Cardiac muscle cell (in vitro differentiated cells and primary cell): ENCODE results near the gene NEGR1. TPM values are rescaled to one million over a fixed set of nuclear protein-coding genes. Genes with fewer than 3 reads are reported as not detected.

Experiments used
- DNase-seq, 2 donors: peaks; one replicate each; pipeline versions ENCODE4 v3.0.0 to v3.0.0-alpha.2; 2010 to 2017; ENCODE audit warnings: low read depth in 1 of 2, low spot score in 1 of 2
- H3K27ac ChIP-seq: fragments of 200-600 bp; sonication (generic); 2 replicates; pipeline ENCODE4 v1.5.1; 2016
- H3K27me3 ChIP-seq: fragments of 200-600 bp; sonication (generic); 2 replicates; pipeline ENCODE4 v1.6.0; 2016; ENCODE audit warnings: control low read depth
- H3K36me3 ChIP-seq: fragments of 200-600 bp; sonication (generic); 2 replicates; pipeline ENCODE4 v1.5.1; 2016; ENCODE audit warnings: control low read depth
- H3K4me1 ChIP-seq: fragments of 200-600 bp; sonication (generic); 2 replicates; pipeline ENCODE4 v1.8.1; 2017; ENCODE audit warnings: low read depth, mild to moderate bottlenecking, mixed run types
- H3K4me3 ChIP-seq: fragments of 200-600 bp; sonication (generic); 2 replicates; pipeline ENCODE4 v1.5.1; 2016; ENCODE audit warnings: mild to moderate bottlenecking
- H3K9me3 ChIP-seq: fragments of 200-600 bp; sonication (generic); 2 replicates; pipeline ENCODE4 v1.5.1; 2017; ENCODE audit warnings: low read depth, mild to moderate bottlenecking, control low read depth
- polyA plus RNA-seq: library from polyadenylated mRNA; unstranded; fragments of >200 nt; fragmentation: Nextera tagmentation; extraction: Ambion mirVana; gene quantifications from 2 replicates; pipeline ENCODE4 v1.2.1, GENCODE V29; 2016
- total RNA-seq: library from RNA; depleted of rRNA; stranded (reverse); fragments of >200 nt; gene quantifications from 2 replicates; pipeline ENCODE4 v1.2.3, GENCODE V29; 2016
- TF ChIP-seq, protein P1 (sequence below): IDR thresholded peaks from 2 replicates; pipeline ENCODE4 v1.5.1; 2012; ENCODE audit warnings: low read depth, mild to moderate bottlenecking, low read length

The NEGR1 gene
- total and polyA plus RNA-seq, 2 experiments from 2014 or later, result 0.06 to 0.20 TPM

DNA sequence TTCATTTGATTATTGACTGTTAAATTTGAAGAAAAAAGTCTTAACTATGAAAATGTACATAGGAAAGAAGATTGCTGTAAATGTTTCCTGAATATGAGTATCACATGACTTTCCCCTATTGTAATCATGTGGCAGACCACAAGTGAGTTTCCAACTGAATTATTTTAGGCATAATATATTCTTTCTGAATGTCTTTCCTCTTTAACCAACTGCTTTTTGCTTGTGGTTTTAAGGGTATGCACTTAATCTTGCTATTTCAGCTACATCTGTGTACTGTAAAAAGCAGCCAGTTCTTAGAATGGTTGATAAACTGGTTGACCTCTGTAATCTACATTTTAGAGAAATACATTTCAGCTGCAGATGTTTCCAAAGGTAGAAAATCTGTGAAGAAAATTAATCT, 400.7 kb downstream of the NEGR1 start:
- H3K4me3 ChIP-seq, result no peak overlapping the region
- TF ChIP-seq, protein P1, sequence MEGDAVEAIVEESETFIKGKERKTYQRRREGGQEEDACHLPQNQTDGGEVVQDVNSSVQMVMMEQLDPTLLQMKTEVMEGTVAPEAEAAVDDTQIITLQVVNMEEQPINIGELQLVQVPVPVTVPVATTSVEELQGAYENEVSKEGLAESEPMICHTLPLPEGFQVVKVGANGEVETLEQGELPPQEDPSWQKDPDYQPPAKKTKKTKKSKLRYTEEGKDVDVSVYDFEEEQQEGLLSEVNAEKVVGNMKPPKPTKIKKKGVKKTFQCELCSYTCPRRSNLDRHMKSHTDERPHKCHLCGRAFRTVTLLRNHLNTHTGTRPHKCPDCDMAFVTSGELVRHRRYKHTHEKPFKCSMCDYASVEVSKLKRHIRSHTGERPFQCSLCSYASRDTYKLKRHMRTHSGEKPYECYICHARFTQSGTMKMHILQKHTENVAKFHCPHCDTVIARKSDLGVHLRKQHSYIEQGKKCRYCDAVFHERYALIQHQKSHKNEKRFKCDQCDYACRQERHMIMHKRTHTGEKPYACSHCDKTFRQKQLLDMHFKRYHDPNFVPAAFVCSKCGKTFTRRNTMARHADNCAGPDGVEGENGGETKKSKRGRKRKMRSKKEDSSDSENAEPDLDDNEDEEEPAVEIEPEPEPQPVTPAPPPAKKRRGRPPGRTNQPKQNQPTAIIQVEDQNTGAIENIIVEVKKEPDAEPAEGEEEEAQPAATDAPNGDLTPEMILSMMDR, result no peak
- no peaks in the 10 kb centered on the region for H3K9me3 ChIP-seq
- H3K4me1 ChIP-seq, result peaks cover 9% of the 10 kb centered on the region
- no peaks in the 10 kb centered on the region for H3K36me3 ChIP-seq
- DNase-seq, result peak in 1 of 2 donors; percentile 6
- peak overlapping the region; percentile 7 for H3K27ac ChIP-seq
- no peaks in the 10 kb centered on the region for H3K27me3 ChIP-seq

DNA sequence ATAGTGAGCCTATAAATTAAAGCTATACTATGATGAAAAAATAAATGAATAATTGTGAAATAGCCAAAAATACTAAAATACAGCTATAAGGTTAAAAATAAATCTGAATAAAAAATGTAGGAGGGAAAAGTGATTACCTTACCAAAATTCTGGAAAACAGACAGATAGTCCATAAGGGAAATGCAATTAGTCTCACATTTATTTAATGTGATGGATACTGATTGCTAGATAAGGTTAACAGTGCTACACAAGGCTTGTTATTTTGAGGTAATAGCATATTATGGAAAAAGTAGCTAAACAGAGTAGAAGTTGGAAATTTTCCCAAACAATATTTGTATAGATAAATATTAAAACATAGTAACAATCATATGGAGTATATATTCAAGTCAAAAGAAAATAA, 413.0 kb downstream of the NEGR1 start:
- H3K9me3 ChIP-seq, result peaks cover 2% of the 10 kb centered on the region
- TF ChIP-seq, protein P1, result no peak
- H3K27ac ChIP-seq, result no peak overlapping the region
- no peaks in the 10 kb centered on the region for H3K36me3 ChIP-seq
- H3K27me3 ChIP-seq, result no peaks in the 10 kb centered on the region
- H3K4me3 ChIP-seq, result no peak overlapping the region
- H3K4me1 ChIP-seq, result no peaks in the 10 kb centered on the region
- DNase-seq, result no peak

GRCh38 chr1:71862756-71863155, 419.6 kb downstream of the NEGR1 start:
- no peaks in the 10 kb centered on the region for H3K36me3 ChIP-seq
- no peaks in the 10 kb centered on the region for H3K4me1 ChIP-seq
- H3K27me3 ChIP-seq, result no peaks in the 10 kb centered on the region
- peaks cover under 1% of the 10 kb centered on the region for H3K9me3 ChIP-seq
- no peak overlapping the region for H3K4me3 ChIP-seq
- H3K27ac ChIP-seq, result no peak overlapping the region
- TF ChIP-seq, protein P1, result no peak
- no peak for DNase-seq

DNA sequence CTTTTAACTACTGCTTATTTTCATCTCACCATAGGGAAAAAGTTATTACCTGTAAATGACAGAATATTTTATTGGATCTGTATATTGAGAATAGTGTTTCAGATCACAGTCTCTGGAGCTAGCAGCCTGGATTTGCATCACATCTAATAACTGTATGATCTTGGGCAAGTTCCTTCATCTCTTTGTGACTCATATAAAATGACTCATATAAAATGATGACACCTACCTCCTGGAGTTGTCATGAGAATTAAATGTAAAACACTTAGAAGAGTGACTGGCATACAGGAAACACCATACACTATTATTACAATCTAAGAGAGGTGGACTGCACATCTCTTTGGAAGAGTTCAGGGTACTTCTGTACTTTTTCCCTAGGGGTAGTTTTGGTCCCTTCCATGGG, 421.3 kb downstream of the NEGR1 start:
- Histone ChIP-seq H3K27me3 (no peaks in the 10 kb centered on the region), H3K4me1 (no peaks in the 10 kb centered on the region), H3K36me3 (no peaks in the 10 kb centered on the region), H3K27ac (no peak overlapping the region), H3K9me3 (no peaks in the 10 kb centered on the region), H3K4me3 (no peak overlapping the region)
- TF ChIP-seq, protein P1, result no peak
- DNase-seq, result peak in 1 of 2 donors; percentile 1

GRCh38 chr1:71859806-71860205, 422.5 kb downstream of the NEGR1 start:
- Histone ChIP-seq H3K27me3 (no peaks in the 10 kb centered on the region), H3K36me3 (no peaks in the 10 kb centered on the region), H3K27ac (no peak overlapping the region), H3K9me3 (no peaks in the 10 kb centered on the region), H3K4me3 (no peak overlapping the region), H3K4me1 (no peaks in the 10 kb centered on the region)
- TF ChIP-seq, protein P1, result no peak
- no peak for DNase-seq

DNA sequence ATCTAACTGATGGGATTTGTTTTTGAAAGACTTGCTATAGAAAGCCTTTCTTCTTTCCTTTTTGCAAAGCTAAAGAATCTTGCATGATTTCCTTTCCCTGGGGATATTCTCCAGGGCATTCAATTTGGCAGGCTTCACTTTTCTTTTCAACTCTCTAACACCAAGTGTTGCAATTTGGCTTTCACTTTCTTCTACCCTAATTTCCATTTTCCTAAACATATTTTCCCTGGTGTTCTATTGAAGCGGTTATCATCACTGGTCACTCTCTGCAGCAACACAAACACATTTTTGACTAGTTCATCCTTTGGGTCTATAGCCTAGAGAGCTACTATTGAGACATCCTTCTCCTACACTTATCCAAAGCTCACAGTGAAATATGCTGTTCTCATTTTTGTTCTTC, 424.5 kb downstream of the NEGR1 start:
- TF ChIP-seq, protein P1, result no peak
- peak in 1 of 2 donors; percentile 61 for DNase-seq
- H3K4me1 ChIP-seq, result no peaks in the 10 kb centered on the region
- H3K36me3 ChIP-seq, result no peaks in the 10 kb centered on the region
- no peak overlapping the region for H3K4me3 ChIP-seq
- no peak overlapping the region for H3K27ac ChIP-seq
- no peaks in the 10 kb centered on the region for H3K27me3 ChIP-seq
- H3K9me3 ChIP-seq, result no peaks in the 10 kb centered on the region
